NCI-H1105 (cell line): ENCODE results near the gene DLG2.

Experiments used
- DNase-seq: peaks from one replicate; lab custom pipeline; 2025; lab: John Stamatoyannopoulos, UW

The DLG2 gene

GRCh38 chr11:84212468-84213390, 1414.4 kb downstream of the DLG2 start:
- DNase-seq: no peak

- no peak for DNase-seq
Observed at GRCh38 chr11:84211896-84212295, 1415.2 kb downstream of the DLG2 start.

GRCh38 chr11:84194696-84195095, 1432.4 kb downstream of the DLG2 start:
- DNase-seq: no peak

- DNase-seq: no peak
Observed at GRCh38 chr11:84193706-84194105, 1433.4 kb downstream of the DLG2 start.

- DNase-seq: no peak
Observed at GRCh38 chr11:84188521-84188920, 1438.6 kb downstream of the DLG2 start.

- DNase-seq: no peak
Observed at GRCh38 chr11:84173078-84173477, 1454.1 kb downstream of the DLG2 start.

GRCh38 chr11:84165139-84165538, 1462.0 kb downstream of the DLG2 start:
- DNase-seq: no peak

GRCh38 chr11:84164728-84165127, 1462.4 kb downstream of the DLG2 start:
- DNase-seq: no peak

GRCh38 chr11:84163116-84163515, 1464.0 kb downstream of the DLG2 start:
- DNase-seq: no peak

GRCh38 chr11:84157639-84158038, 1469.5 kb downstream of the DLG2 start:
- no peak for DNase-seq

- DNase-seq: no peak
Observed at GRCh38 chr11:84146826-84147225, 1480.3 kb downstream of the DLG2 start.

- no peak for DNase-seq
Observed at GRCh38 chr11:84145616-84146185, 1481.4 kb downstream of the DLG2 start.

GRCh38 chr11:84144531-84144930, 1482.6 kb downstream of the DLG2 start:
- DNase-seq: no peak

GRCh38 chr11:84142411-84142810, 1484.7 kb downstream of the DLG2 start:
- no peak for DNase-seq

- DNase-seq: no peak
Observed at GRCh38 chr11:84140386-84141169, 1486.6 kb downstream of the DLG2 start.

- DNase-seq: no peak
Observed at GRCh38 chr11:84137960-84138359, 1489.2 kb downstream of the DLG2 start.

GRCh38 chr11:84137505-84137904, 1489.6 kb downstream of the DLG2 start:
- no peak for DNase-seq

- no peak for DNase-seq
Observed at GRCh38 chr11:84136926-84137325, 1490.2 kb downstream of the DLG2 start.

- DNase-seq: no peak
Observed at GRCh38 chr11:84130646-84131427, 1496.3 kb downstream of the DLG2 start.

- DNase-seq: no peak
Observed at GRCh38 chr11:84129961-84130576, 1497.1 kb downstream of the DLG2 start.

- DNase-seq: no peak
Observed at GRCh38 chr11:84128840-84129239, 1498.3 kb downstream of the DLG2 start.
